Mammary epithelial cell (primary cell): ENCODE results near the gene MAPK4.

ENCODE experiments used
- CTCF ChIP-seq, 2 donors: IDR thresholded peaks in 1 of 2; conservative IDR thresholded peaks in 1 of 2; 2 replicates each; pipeline ENCODE4 v1.5.1; 2011 to 2012; ENCODE audit warnings: inconsistent platforms in 2 of 2, low read length in 2 of 2, mild to moderate bottlenecking in 2 of 2, control low read depth in 1 of 2, low read depth in 1 of 2; ENCODE audit not compliant: insufficient read depth in 1 of 2; ENCODE audit errors: extremely low read depth in 1 of 2
- EZH2 ChIP-seq: IDR thresholded peaks from 2 replicates; pipeline ENCODE4 v1.6.1; 2012; ENCODE audit warnings: low read length, inconsistent platforms, borderline replicate concordance

- no peak for TF ChIP-seq CTCF (conservative IDR thresholded peaks at IDR 0.05 in 1 of 2, IDR thresholded peaks at IDR 0.05 in 1 of 2; ENCODE audit: extremely low read depth in 1 of 2, insufficient read depth in 1 of 2, low read depth in 1 of 2, low read length in 2 of 2)
- no peak for TF ChIP-seq EZH2
Measured at GRCh38 chr18:50614838-50615237, 55.0 kb downstream of the MAPK4 start.
